ENCODE results near the gene CD40LG.

DNA sequence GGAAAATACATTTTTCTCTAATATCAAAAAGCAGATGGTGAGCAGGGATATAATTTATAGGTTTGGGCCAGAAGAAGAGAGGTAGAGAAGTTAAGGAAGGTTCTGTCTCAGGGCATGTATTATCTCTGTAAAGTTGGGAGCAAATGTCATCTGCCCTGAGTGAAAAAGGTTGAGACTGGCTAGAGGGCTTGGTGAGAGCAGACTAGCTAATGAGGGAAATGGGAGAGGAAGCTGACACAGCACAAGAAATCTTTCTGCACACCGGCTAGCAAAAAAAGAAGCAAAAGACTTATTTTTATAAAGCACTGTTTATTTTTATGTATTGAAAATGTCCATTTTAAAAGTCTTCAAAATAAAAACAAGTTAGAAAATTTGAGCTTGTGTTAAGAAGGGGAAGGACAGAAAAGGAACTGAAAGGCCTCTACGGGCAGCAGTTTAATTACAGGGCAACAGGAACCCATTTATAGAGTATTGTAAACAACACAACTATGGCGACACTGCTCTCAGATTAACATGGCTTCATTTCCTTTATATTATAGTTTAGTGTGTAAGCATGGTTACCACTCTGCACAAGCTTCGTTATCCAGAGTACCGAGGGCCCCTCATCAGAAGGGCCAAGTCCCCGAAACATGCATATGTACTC, 17.4 kb downstream of the CD40LG start:
- TF ChIP-seq TCF12 (IDR thresholded peaks at IDR 0.05) (no peak), TCF12 (CRISPR knock-in tag; IDR thresholded peaks at IDR 0.05) (no peak), HDAC2 (CRISPR knock-in tag; IDR thresholded peaks at IDR 0.05) (no peak), ZNF232 (CRISPR knock-in tag; IDR thresholded peaks at IDR 0.05; ENCODE audit: borderline replicate concordance) (no peak), POLR2A (IDR thresholded peaks at IDR 0.05; ENCODE audit: insufficient read depth in 1 of 2, low read depth in 2 of 2, low read length in 2 of 2) (no peak), ZNF333 (CRISPR knock-in tag; IDR thresholded peaks at IDR 0.05; ENCODE audit: borderline replicate concordance) (no peak), CHD4 (IDR thresholded peaks at IDR 0.05; ENCODE audit: borderline replicate concordance, low read length) (no peak), ZNF30 (CRISPR knock-in tag; IDR thresholded peaks at IDR 0.05) (no peak), FOXA1 (IDR thresholded peaks at IDR 0.05) (no peak), FOXA1 (CRISPR knock-in tag; IDR thresholded peaks at IDR 0.05) (no peak), ZNF367 (CRISPR knock-in tag; IDR thresholded peaks at IDR 0.05; ENCODE audit: borderline replicate concordance) (no peak)
- TF ChIP-seq, protein P1, sequence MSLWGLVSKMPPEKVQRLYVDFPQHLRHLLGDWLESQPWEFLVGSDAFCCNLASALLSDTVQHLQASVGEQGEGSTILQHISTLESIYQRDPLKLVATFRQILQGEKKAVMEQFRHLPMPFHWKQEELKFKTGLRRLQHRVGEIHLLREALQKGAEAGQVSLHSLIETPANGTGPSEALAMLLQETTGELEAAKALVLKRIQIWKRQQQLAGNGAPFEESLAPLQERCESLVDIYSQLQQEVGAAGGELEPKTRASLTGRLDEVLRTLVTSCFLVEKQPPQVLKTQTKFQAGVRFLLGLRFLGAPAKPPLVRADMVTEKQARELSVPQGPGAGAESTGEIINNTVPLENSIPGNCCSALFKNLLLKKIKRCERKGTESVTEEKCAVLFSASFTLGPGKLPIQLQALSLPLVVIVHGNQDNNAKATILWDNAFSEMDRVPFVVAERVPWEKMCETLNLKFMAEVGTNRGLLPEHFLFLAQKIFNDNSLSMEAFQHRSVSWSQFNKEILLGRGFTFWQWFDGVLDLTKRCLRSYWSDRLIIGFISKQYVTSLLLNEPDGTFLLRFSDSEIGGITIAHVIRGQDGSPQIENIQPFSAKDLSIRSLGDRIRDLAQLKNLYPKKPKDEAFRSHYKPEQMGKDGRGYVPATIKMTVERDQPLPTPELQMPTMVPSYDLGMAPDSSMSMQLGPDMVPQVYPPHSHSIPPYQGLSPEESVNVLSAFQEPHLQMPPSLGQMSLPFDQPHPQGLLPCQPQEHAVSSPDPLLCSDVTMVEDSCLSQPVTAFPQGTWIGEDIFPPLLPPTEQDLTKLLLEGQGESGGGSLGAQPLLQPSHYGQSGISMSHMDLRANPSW (CRISPR knock-in tag; IDR thresholded peaks at IDR 0.05; ENCODE audit: borderline replicate concordance), result no peak
- TF ChIP-seq, protein P2, sequence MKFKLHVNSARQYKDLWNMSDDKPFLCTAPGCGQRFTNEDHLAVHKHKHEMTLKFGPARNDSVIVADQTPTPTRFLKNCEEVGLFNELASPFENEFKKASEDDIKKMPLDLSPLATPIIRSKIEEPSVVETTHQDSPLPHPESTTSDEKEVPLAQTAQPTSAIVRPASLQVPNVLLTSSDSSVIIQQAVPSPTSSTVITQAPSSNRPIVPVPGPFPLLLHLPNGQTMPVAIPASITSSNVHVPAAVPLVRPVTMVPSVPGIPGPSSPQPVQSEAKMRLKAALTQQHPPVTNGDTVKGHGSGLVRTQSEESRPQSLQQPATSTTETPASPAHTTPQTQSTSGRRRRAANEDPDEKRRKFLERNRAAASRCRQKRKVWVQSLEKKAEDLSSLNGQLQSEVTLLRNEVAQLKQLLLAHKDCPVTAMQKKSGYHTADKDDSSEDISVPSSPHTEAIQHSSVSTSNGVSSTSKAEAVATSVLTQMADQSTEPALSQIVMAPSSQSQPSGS (CRISPR knock-in tag; IDR thresholded peaks at IDR 0.05), result no peak
